ENCODE data around the gene TNNI2.

TNNI2 gene

DNA sequence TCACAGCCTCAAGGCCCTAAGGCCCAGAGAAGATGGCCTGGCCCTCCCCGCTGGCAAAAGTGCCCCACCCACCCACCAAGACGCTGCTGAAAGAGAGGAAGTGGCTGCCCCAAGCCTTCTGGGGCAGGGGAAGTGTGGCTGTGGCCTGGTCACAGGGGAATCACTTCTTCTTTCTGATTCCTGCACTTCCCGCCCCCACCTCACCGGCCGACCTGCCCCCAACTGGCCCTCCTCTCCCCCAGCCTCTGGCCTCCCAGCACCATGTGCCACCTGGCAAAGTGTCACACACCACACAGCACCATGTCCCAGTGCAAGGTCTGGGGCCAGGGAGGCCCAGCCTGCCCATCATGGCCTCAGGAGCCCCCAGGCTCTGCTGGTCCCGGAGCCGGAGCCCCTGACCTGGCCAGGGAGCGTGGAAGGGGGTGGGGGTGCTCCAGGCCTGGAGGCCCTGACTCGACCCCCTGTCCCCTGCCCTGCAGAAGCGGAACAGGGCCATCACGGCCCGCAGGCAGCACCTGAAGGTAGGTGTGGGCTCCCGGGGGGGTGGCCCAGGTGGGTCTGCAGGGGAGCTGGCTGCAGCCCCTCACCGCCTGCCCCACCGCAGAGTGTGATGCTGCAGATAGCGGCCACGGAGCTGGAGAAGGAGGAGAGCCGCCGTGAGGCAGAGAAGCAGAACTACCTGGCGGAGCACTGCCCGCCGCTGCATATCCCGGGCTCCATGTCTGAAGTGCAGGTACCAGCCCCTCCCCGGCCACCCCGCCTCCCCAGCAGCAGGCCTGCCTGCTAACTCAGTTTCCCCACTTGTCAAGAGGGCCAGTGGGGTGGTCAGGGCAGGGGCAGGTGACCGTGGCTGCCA, 1.4 kb downstream of the TNNI2 start:
- Histone ChIP-seq H3K36me3 (ENCODE audit: insufficient read depth, low read length) (no peaks in the 10 kb centered on the region), H3K4me2 (ENCODE audit: insufficient read depth, low read length) (no peak overlapping the region), H4K20me1 (ENCODE audit: insufficient read depth, low read length) (no peaks in the 10 kb centered on the region; the same call in 1 of the 2 replicates), H3K79me2 (ENCODE audit: insufficient read depth, low read length) (no peaks in the 10 kb centered on the region), H3K27ac (ENCODE audit: low read length) (no peak overlapping the region), H3K4me3 (ENCODE audit: low read depth in 1 of 2, low read length in 2 of 2) (no peak overlapping the region), H2AFZ (ENCODE audit: low read depth, low read length) (no peak overlapping the region), H3K9me3 (ENCODE audit: insufficient read depth, low read length, severe bottlenecking) (no peaks in the 10 kb centered on the region), H3K4me1 (ENCODE audit: insufficient read depth, low read length) (0 out of 2 replicates have a peak, but pooled peaks cover 4% of the 10 kb centered on the region), H3K27me3 (ENCODE audit: insufficient read depth, low read length, poor library complexity) (peaks cover 6% of the 10 kb centered on the region), H3K9ac (ENCODE audit: low read depth, low read length) (no peak overlapping the region)
- TF ChIP-seq, protein P1, sequence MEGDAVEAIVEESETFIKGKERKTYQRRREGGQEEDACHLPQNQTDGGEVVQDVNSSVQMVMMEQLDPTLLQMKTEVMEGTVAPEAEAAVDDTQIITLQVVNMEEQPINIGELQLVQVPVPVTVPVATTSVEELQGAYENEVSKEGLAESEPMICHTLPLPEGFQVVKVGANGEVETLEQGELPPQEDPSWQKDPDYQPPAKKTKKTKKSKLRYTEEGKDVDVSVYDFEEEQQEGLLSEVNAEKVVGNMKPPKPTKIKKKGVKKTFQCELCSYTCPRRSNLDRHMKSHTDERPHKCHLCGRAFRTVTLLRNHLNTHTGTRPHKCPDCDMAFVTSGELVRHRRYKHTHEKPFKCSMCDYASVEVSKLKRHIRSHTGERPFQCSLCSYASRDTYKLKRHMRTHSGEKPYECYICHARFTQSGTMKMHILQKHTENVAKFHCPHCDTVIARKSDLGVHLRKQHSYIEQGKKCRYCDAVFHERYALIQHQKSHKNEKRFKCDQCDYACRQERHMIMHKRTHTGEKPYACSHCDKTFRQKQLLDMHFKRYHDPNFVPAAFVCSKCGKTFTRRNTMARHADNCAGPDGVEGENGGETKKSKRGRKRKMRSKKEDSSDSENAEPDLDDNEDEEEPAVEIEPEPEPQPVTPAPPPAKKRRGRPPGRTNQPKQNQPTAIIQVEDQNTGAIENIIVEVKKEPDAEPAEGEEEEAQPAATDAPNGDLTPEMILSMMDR (IDR thresholded peaks at IDR 0.05; ENCODE audit: borderline replicate concordance, extremely low read depth, low read length, poor library complexity, severe bottlenecking): no peak
- no peak for TF ChIP-seq EZH2 (IDR thresholded peaks at IDR 0.05; ENCODE audit: borderline replicate concordance, low read depth, low read length, severe bottlenecking)
- no peak for ATAC-seq (ENCODE audit: insufficient read depth, low read depth)
- DNase-seq: no peak

DNA sequence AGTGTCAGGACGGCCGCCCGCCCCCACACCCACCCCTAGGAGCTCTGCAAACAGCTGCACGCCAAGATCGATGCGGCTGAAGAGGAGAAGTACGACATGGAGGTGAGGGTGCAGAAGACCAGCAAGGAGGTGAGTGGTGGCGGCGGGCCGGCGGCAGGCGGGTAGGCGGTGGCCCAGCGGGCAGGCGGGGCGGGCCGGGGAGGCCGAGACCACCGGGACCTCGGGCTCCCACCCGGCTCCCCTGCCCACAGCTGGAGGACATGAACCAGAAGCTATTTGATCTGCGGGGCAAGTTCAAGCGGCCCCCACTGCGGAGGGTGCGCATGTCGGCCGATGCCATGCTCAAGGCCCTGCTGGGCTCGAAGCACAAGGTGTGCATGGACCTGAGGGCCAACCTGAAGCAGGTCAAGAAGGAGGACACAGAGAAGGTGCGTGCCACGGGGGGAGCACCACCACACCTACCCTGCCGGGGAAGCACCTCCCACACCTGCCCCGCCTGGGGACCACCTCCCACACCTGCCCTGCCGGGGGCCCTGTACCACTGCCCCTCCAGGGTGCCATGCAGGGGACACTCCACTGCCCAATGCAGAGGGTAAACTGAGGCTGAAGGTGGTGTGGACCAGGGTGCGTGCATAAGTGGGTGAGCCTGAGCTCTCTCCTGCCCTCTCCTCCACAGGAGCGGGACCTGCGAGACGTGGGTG, 2.1 kb downstream of the TNNI2 start:
- Histone ChIP-seq H2AFZ (ENCODE audit: low read depth, low read length) (no peak overlapping the region), H3K4me2 (ENCODE audit: insufficient read depth, low read length) (no peak overlapping the region), H3K9ac (ENCODE audit: low read depth, low read length) (no peak overlapping the region), H4K20me1 (ENCODE audit: insufficient read depth, low read length) (no peaks in the 10 kb centered on the region; the same call in 1 of the 2 replicates), H3K27ac (ENCODE audit: low read length) (no peak overlapping the region), H3K27me3 (ENCODE audit: insufficient read depth, low read length, poor library complexity) (peaks cover 6% of the 10 kb centered on the region), H3K79me2 (ENCODE audit: insufficient read depth, low read length) (no peaks in the 10 kb centered on the region), H3K4me3 (ENCODE audit: low read depth in 1 of 2, low read length in 2 of 2) (no peak overlapping the region), H3K4me1 (ENCODE audit: insufficient read depth, low read length) (0 out of 2 replicates have a peak, but pooled peaks cover 4% of the 10 kb centered on the region), H3K9me3 (ENCODE audit: insufficient read depth, low read length, severe bottlenecking) (no peaks in the 10 kb centered on the region), H3K36me3 (ENCODE audit: insufficient read depth, low read length) (no peaks in the 10 kb centered on the region)
- TF ChIP-seq, protein P1 (IDR thresholded peaks at IDR 0.05; ENCODE audit: borderline replicate concordance, extremely low read depth, low read length, poor library complexity, severe bottlenecking): no peak
- TF ChIP-seq EZH2 (IDR thresholded peaks at IDR 0.05; ENCODE audit: borderline replicate concordance, low read depth, low read length, severe bottlenecking): no peak
- ATAC-seq (ENCODE audit: insufficient read depth, low read depth) (no peak), DNase-seq (no peak)

DNA sequence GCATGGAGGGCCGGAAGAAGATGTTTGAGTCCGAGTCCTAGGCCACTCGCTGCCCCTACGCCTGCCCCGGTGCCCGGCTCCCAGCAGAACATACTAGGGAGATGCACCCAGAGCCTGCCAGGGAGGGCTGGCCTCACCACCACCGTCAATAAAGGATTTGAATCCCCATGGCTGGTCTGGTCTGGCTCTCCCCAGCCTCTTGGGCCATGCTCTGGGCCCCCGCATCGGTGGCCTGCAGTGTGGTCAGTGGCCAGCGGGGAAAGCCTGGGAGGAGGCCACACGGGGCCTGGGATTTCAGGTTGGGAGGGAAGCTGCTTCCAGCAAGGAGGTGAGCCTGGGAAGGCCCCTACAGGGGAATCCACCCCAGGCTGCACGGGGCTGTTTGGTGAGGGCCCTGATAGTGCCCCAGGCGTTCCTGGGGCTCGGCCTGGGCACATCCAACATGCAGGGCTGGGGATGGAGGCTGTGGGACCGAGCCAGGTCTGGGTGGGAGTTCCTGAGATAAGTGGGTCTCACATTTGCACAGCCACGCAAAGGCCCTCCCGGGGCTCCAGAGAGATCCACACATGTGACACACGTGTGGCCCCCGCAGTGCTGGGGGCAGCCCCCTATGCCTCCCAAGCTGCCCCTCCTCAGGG, 2.8 kb downstream of the TNNI2 start:
- Histone ChIP-seq H3K4me2 (ENCODE audit: insufficient read depth, low read length) (no peak overlapping the region), H3K4me1 (ENCODE audit: insufficient read depth, low read length) (0 out of 2 replicates have a peak, but pooled peaks cover 4% of the 10 kb centered on the region), H4K20me1 (ENCODE audit: insufficient read depth, low read length) (no peaks in the 10 kb centered on the region; the same call in 1 of the 2 replicates), H3K36me3 (ENCODE audit: insufficient read depth, low read length) (no peaks in the 10 kb centered on the region), H3K4me3 (ENCODE audit: low read depth in 1 of 2, low read length in 2 of 2) (no peak overlapping the region), H2AFZ (ENCODE audit: low read depth, low read length) (no peak overlapping the region), H3K27ac (ENCODE audit: low read length) (no peak overlapping the region), H3K9ac (ENCODE audit: low read depth, low read length) (no peak overlapping the region), H3K27me3 (ENCODE audit: insufficient read depth, low read length, poor library complexity) (peaks cover 6% of the 10 kb centered on the region), H3K9me3 (ENCODE audit: insufficient read depth, low read length, severe bottlenecking) (no peaks in the 10 kb centered on the region), H3K79me2 (ENCODE audit: insufficient read depth, low read length) (no peaks in the 10 kb centered on the region)
- DNase-seq (no peak), ATAC-seq (ENCODE audit: insufficient read depth, low read depth) (no peak)
- no peak for TF ChIP-seq EZH2 (IDR thresholded peaks at IDR 0.05; ENCODE audit: borderline replicate concordance, low read depth, low read length, severe bottlenecking)
- TF ChIP-seq, protein P1 (IDR thresholded peaks at IDR 0.05; ENCODE audit: borderline replicate concordance, extremely low read depth, low read length, poor library complexity, severe bottlenecking): no peak

Measured in DND-41 (cell line).